B cell (primary cell): Measurements from ENCODE around the gene GNG3. TPM values are rescaled to one million over a fixed set of nuclear protein-coding genes. Genes with fewer than 3 reads are reported as not detected.

Experiments used
- ATAC-seq: fragments of 200-7000 bp; cut with Tn5 transposase; one replicate; pipeline ENCODE4 v1.10.0; 2021; ENCODE audit warnings: low read depth, mild to moderate bottlenecking, moderate number of reproducible peaks, moderate library complexity
- CTCF ChIA-PET: fragments of 350-600 bp; sonication (Branson Sonifier 250); formaldehyde crosslinking; loops from one replicate; lab custom pipeline; 2021; ENCODE audit warnings: antibody characterized with exemption, inconsistent platforms; lab: Charles Lee
- POLR2A ChIA-PET: fragments of 350-600 bp; sonication (Branson Sonifier 250); formaldehyde crosslinking; loops from one replicate; lab custom pipeline; 2021; ENCODE audit warnings: antibody characterized with exemption; lab: Charles Lee
- DNase-seq: peaks from one replicate; pipeline ENCODE4 v3.0.0; 2013
- H2AFZ ChIP-seq: 2 replicates; pipeline ENCODE4 v1.6.1; 2012; ENCODE audit warnings: mild to moderate bottlenecking, low read depth, low read length; ENCODE audit not compliant: insufficient read depth, poor library complexity, severe bottlenecking
- H3K27ac ChIP-seq, 2 donors: 1 replicate in 1 of 2; 2 replicates in 1 of 2; pipeline ENCODE4 v1.5.1; 2012 to 2013; ENCODE audit warnings: low read length in 2 of 2, mild to moderate bottlenecking in 2 of 2, moderate library complexity in 1 of 2
- H3K27me3 ChIP-seq, 4 experiments: fragments of 200-600 bp in 1 of 4; sonication (generic) in 1 of 4; replicated peaks in 1 of 4; 1 replicate in 2 of 4; 2 replicates in 2 of 4; pipeline versions ENCODE4 v1.6.1 to v1.7.0; 2013 to 2016; ENCODE audit warnings: low read length in 3 of 4, mild to moderate bottlenecking in 2 of 4, mixed read lengths in 1 of 4, moderate library complexity in 1 of 4; ENCODE audit not compliant: insufficient read depth in 4 of 4, control insufficient read depth in 3 of 4; ENCODE audit errors: control extremely low read depth in 1 of 4
- H3K36me3 ChIP-seq, 2 experiments: replicated peaks in 1 of 2; 1 replicate in 1 of 2; 2 replicates in 1 of 2; pipeline versions ENCODE4 v1.6.1 to v1.7.1; 2013; ENCODE audit warnings: low read length in 1 of 2; ENCODE audit not compliant: insufficient read depth in 2 of 2, control insufficient read depth in 1 of 2; ENCODE audit errors: control extremely low read depth in 1 of 2, extremely low read depth in 1 of 2
- H3K4me1 ChIP-seq, 2 donors: fragments of 200-600 bp in 1 of 2; sonication (generic) in 1 of 2; 1 replicate in 1 of 2; 2 replicates in 1 of 2; pipeline versions ENCODE4 v1.5.1 to v1.6.1; 2013 to 2017; ENCODE audit warnings: low read length in 2 of 2; ENCODE audit not compliant: control insufficient read depth in 2 of 2, insufficient read depth in 2 of 2
- H3K4me2 ChIP-seq: replicated peaks from 2 replicates; pipeline ENCODE3; 2012; ENCODE audit warnings: mild to moderate bottlenecking, low read depth, low read length; ENCODE audit not compliant: poor library complexity, severe bottlenecking
- H3K4me3 ChIP-seq, 5 experiments: fragments of 200-600 bp in 1 of 5; sonication (generic) in 1 of 5; 1 replicate in 3 of 5; 2 replicates in 2 of 5; pipeline versions ENCODE4 v1.5.1 to v1.7.0; 2011 to 2016; ENCODE audit warnings: low read length in 4 of 5, mild to moderate bottlenecking in 4 of 5, low read depth in 2 of 5, control low read depth in 1 of 5, moderate library complexity in 1 of 5; ENCODE audit not compliant: insufficient read depth in 1 of 5; ENCODE audit errors: control extremely low read depth in 1 of 5, extremely low read depth in 1 of 5
- H3K79me2 ChIP-seq: fragments of 200-600 bp; sonication (generic); one replicate; pipeline ENCODE4 v1.6.0; 2016; ENCODE audit warnings: low read length; ENCODE audit not compliant: control insufficient read depth, insufficient read depth
- H3K9ac ChIP-seq: fragments of 200-600 bp; sonication (generic); 2 replicates; pipeline ENCODE4 v1.6.1; 2017; ENCODE audit warnings: mild to moderate bottlenecking, low read length, moderate library complexity
- H3K9me3 ChIP-seq, 3 donors: one replicate each; pipeline versions ENCODE4 v1.6.1 to v1.7.1; 2013; ENCODE audit warnings: low read length in 2 of 3; ENCODE audit not compliant: control insufficient read depth in 2 of 3, insufficient read depth in 1 of 3; ENCODE audit errors: control extremely low read depth in 1 of 3
- H4K20me1 ChIP-seq: 2 replicates; pipeline ENCODE4 v1.6.0; 2012; ENCODE audit warnings: mild to moderate bottlenecking, low read length; ENCODE audit not compliant: insufficient read depth, control insufficient read depth, poor library complexity, severe bottlenecking
- H3K27ac Mint-ChIP-seq: one replicate; pipeline ENCODE4 v1.8.0; 2021; ENCODE audit warnings: mixed read lengths
- H3K27me3 Mint-ChIP-seq: one replicate; pipeline ENCODE4 v1.8.0; 2021; ENCODE audit warnings: mixed read lengths
- H3K4me1 Mint-ChIP-seq: one replicate; pipeline ENCODE4 v1.8.0; 2021; ENCODE audit warnings: mixed read lengths
- H3K4me3 Mint-ChIP-seq: one replicate; pipeline ENCODE4 v1.8.0; 2021; ENCODE audit warnings: mixed read lengths
- H3K9me3 Mint-ChIP-seq: one replicate; pipeline ENCODE4 v1.8.0; 2022; ENCODE audit warnings: mixed read lengths; ENCODE audit not compliant: insufficient read depth
- EZH2 ChIP-seq: IDR thresholded peaks from 2 replicates; pipeline ENCODE4 v1.6.1; 2012; ENCODE audit warnings: borderline replicate concordance, low read depth, mild to moderate bottlenecking, moderate library complexity, low read length; ENCODE audit not compliant: insufficient read depth, poor library complexity, severe bottlenecking
- WGBS: methylation state at CpG from one replicate; pipeline ENCODE4 v1.1.5; 2013; ENCODE audit warnings: missing lambda C conversion rate; ENCODE audit not compliant: insufficient coverage; 5-methylcytosine and 5-hydroxymethylcytosine counted together
- intact Hi-C: fragments of 100-400 bp; cut with micrococcal nuclease; formaldehyde crosslinking; loops from one replicate; pipeline ENCODE4 v1.10.0; 2022
- polyA plus RNA-seq: library from polyadenylated mRNA; depleted of rRNA; stranded (reverse); fragments of >200 nt; gene quantifications from 2 replicates; pipeline ENCODE4 v1.2.3, GENCODE V29; 2012
- total RNA-seq, 2 donors: library from RNA; stranded (reverse); fragments of 120-200 nt in 1 of 2; gene quantifications; 1 replicate in 1 of 2; 2 replicates in 1 of 2; pipeline versions ENCODE4 v1.2.3 to v1.2.4, GENCODE V29; 2013 to 2022
- TF ChIP-seq, protein P1 (sequence below): fragments of 200-600 bp; IDR thresholded peaks from one replicate; pipeline ENCODE4 v1.8.0; 2022; ENCODE audit warnings: antibody characterized with exemption, mild to moderate bottlenecking

The GNG3 gene
- total and polyA plus RNA-seq, 2 donors (not counting 1 experiment from before 2014, with no cell fraction given), result 2.1 to 5.5 TPM

DNA sequence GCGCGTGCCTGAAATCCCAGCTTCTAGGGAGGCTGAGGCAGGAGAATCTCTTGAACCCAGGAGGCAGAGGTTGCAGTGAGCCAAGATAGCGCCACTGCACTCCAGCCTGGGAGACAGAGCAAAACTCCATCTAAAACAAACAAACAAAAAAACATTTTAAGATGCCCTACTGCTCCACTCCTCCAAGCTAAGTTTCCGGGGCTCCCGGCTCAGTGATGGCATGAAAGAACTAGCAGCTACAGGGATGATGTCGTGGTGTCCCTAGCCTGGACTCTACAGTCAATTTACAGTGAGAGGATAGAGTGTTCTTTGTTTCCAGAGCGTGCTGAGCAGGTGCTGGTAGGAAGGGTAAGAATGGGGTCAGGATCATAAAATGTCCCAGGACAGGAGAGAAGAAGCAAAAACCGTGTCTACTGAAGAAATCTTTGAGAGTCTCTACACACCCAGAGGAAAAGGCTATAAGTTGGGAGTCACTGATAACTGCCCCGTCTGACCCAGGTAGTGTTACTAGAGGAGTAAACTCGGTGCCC is 47.7 kb downstream of the GNG3 start:
- Histone ChIP-seq H3K4me3 (no peak overlapping the region), H3K9ac (no peak overlapping the region), H3K9me3 (no peaks in the 10 kb centered on the region), H2AFZ (no peak overlapping the region), H4K20me1 (no peaks in the 10 kb centered on the region), H3K79me2 (peaks cover 38% of the 10 kb centered on the region), H3K4me1 (peaks cover 7 to 21% of the 10 kb centered on the region in 2 donors), H3K36me3 (peaks cover 0 to 11% of the 10 kb centered on the region in 2 experiments), H3K4me2 (no peak overlapping the region), H3K27me3 (no peaks in the 10 kb centered on the region), H3K27ac (no peak overlapping the region)
- Mint-ChIP-seq H3K27ac (peak overlapping the region; percentile 79), H3K4me3 (peak overlapping the region; percentile 72), H3K4me1 (peaks cover 23% of the 10 kb centered on the region), H3K9me3 (no peaks in the 10 kb centered on the region), H3K27me3 (no peaks in the 10 kb centered on the region)
- ChIA-PET CTCF (interaction anchor here (1.5 to 2.0 kb wide), 2 partner anchors 28 to 108 kb away, joined by 7 to 12 read pairs; partner anchors contain the start of gene HNRNPUL2), POLR2A (interaction anchor here (0.6 to 3.9 kb wide), 6 partner anchors 9 to 127 kb away, joined by 9 to 75 read pairs (median 20); partner anchors contain the start of genes HNRNPUL2, TAF6L and TTC9C)
- intact Hi-C loops, result no loop called here
- DNase-seq, result no peak
- 93% methylated on average over 3 of the region's 10 CpGs for WGBS
- no peak for TF ChIP-seq EZH2
- TF ChIP-seq, protein P1, sequence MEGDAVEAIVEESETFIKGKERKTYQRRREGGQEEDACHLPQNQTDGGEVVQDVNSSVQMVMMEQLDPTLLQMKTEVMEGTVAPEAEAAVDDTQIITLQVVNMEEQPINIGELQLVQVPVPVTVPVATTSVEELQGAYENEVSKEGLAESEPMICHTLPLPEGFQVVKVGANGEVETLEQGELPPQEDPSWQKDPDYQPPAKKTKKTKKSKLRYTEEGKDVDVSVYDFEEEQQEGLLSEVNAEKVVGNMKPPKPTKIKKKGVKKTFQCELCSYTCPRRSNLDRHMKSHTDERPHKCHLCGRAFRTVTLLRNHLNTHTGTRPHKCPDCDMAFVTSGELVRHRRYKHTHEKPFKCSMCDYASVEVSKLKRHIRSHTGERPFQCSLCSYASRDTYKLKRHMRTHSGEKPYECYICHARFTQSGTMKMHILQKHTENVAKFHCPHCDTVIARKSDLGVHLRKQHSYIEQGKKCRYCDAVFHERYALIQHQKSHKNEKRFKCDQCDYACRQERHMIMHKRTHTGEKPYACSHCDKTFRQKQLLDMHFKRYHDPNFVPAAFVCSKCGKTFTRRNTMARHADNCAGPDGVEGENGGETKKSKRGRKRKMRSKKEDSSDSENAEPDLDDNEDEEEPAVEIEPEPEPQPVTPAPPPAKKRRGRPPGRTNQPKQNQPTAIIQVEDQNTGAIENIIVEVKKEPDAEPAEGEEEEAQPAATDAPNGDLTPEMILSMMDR, result no peak
- ATAC-seq, result no peak
